Mammary microvascular endothelial cell (primary cell): ENCODE measurements around the gene TGIF2. TPM values are rescaled to one million over a fixed set of nuclear protein-coding genes. Genes with fewer than 3 reads are reported as not detected.

Source experiments
- total RNA-seq: library from RNA; depleted of rRNA; stranded (reverse); fragments of >200 nt; gene quantifications from 2 replicates; pipeline ENCODE4 v1.2.3, GENCODE V29; 2015

TGIF2 gene
- total RNA-seq = 13.5 and 14.3 TPM in 2 replicates

DNA sequence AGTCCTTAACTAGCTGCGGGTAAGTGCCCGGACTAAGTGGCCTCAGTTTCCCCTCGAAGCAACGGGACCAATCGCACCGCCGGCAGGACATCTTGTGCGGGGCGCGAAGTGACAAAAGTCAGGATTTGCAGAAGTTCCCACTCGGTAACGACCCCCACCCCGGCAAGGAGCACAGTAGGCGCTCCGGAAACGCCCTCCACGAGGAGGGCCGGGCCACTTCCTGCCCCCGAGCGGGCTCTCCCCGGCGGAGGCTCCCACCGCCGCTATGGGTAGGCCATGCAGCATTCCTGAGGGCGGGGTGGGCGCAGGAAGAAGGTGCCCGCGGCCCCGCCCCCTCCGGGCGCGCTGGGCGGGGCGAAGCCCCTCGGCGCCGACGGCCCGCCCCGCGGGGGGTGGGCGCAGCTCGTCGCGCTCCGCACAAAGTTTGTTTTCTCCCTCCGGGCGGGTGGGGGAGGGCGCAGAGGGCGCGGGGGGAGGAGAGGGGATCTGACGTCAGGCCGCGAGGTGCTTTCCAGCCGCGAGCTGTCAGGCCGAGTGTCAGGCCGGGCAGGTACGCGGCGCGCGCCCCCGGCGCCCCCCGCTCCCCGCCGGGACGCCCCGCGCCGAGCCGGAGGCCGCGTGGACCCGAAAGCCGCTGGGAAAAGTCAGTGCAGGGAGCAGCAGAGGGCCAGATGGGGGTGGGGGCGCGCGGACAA, at the start of gene TGIF2:
Gene TGIF2, plus strand, starts transcription at position 495 of the 695 bp plus-strand sequence. CDS start 5,178 bp downstream, outside the sequence.

DNA sequence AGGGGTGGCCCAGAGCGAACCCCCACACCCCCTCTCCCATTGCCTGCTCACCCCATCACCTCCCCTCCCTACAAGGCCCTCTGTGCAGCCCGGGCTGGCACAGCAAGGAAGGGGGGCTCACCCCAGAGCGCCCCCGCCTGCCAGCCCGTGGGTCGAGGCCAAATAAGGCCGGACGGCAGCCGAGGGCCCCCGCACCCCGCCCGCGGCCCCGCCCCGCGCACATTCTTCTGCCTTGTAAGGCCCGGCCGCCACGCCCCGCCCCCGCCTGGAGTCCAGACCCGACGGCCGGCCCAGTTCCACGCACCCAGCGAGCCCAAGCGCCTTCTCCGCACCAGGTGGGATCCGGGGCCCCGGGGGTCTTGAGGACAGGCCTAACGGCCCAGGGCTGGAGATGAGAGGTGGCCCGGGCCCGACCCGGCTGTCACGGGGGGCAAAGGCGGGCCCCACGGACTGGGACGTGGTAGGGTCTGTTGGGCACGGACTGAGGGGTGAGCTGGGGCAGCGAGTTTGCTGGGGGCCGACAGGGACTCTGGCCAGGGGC, 32.1 kb upstream of the TGIF2 start, which contains the start of gene MYL9:
Gene MYL9, plus strand, starts transcription at position 293 of the 541 bp plus-strand sequence. CDS start 3,366 bp downstream, outside the sequence.

GRCh38 chr20:36605399-36606157, 32.2 kb downstream of the TGIF2 start, which contains the start of gene RAB5IF:
Gene RAB5IF, plus strand, starts transcription at chr20:36605779. Its CDS starts 173 bp downstream, at chr20:36605952.

Other genes starting within 250 kb of the TGIF2 start
- 30.7 and 32.0 TPM in 2 replicates for gene MYL9, start 32.1 kb upstream of the TGIF2 start, total RNA-seq
- gene RAB5IF, start 32.2 kb downstream of the TGIF2 start, total RNA-seq = 187 and 202 TPM in 2 replicates
- gene SLA2, start 72.6 kb downstream of the TGIF2 start, total RNA-seq = not detected in 2 replicates
- gene NDRG3, start 172.5 kb downstream of the TGIF2 start, total RNA-seq = 23.9 and 29.9 TPM in 2 replicates
- gene DSN1, start 200.2 kb downstream of the TGIF2 start, total RNA-seq = 32.4 and 32.8 TPM in 2 replicates